ENCODE data around the gene PFN1. TPM values are rescaled to one million over a fixed set of nuclear protein-coding genes. Genes with fewer than 3 reads are reported as not detected.

Gene PFN1
- total RNA-seq, 2 donors from 2014 or later = 839 to 1,278 TPM

GRCh38 chr17:4959261-4959965, 11.1 kb upstream of the PFN1 start:
- H3K27ac ChIP-seq = no peak overlapping the region
- H3K9ac ChIP-seq (ENCODE audit: low read depth in 2 of 2, low read length in 2 of 2) = no peak overlapping the region
- intact Hi-C loops (cut with DNase I) = no loop called here
- no peak for TF ChIP-seq CTCF (IDR thresholded peaks at IDR 0.05)
- H3K4me3 ChIP-seq = no peak overlapping the region
- H3K27me3 ChIP-seq = no peaks in the 10 kb centered on the region
- H3K36me3 ChIP-seq = no peaks in the 10 kb centered on the region
- DNase-seq = no peak
- H3K9me3 ChIP-seq = no peaks in the 10 kb centered on the region
- no peaks in the 10 kb centered on the region for H3K4me1 ChIP-seq

- no peaks in the 10 kb centered on the region for H3K36me3 ChIP-seq
- H3K4me3 ChIP-seq = no peak overlapping the region
- TF ChIP-seq CTCF (IDR thresholded peaks at IDR 0.05) = no peak
Measured at GRCh38 chr17:4958102-4958501, 9.8 kb upstream of the PFN1 start.

GRCh38 chr17:4956493-4957061, 8.2 kb upstream of the PFN1 start:
- no peaks in the 10 kb centered on the region for H3K36me3 ChIP-seq
- no peak for DNase-seq
- H3K27ac ChIP-seq = no peak overlapping the region
- no peaks in the 10 kb centered on the region for H3K27me3 ChIP-seq
- TF ChIP-seq CTCF (IDR thresholded peaks at IDR 0.05) = no peak
- no peaks in the 10 kb centered on the region for H3K9me3 ChIP-seq
- no peaks in the 10 kb centered on the region for H3K4me1 ChIP-seq
- no peak overlapping the region for H3K4me3 ChIP-seq
- H3K9ac ChIP-seq (ENCODE audit: low read depth in 2 of 2, low read length in 2 of 2) = no peak overlapping the region
- intact Hi-C loops (cut with DNase I) = no loop called here

More at GRCh38 chr17:4958102-4958501, 9.8 kb upstream of the PFN1 start:
- H3K27ac ChIP-seq = no peak overlapping the region
- no peak for DNase-seq
- no peaks in the 10 kb centered on the region for H3K4me1 ChIP-seq
- intact Hi-C loops (cut with DNase I) = no loop called here
- H3K9ac ChIP-seq (ENCODE audit: low read depth in 2 of 2, low read length in 2 of 2) = no peak overlapping the region
- H3K27me3 ChIP-seq = no peaks in the 10 kb centered on the region
- H3K9me3 ChIP-seq = no peaks in the 10 kb centered on the region

DNA sequence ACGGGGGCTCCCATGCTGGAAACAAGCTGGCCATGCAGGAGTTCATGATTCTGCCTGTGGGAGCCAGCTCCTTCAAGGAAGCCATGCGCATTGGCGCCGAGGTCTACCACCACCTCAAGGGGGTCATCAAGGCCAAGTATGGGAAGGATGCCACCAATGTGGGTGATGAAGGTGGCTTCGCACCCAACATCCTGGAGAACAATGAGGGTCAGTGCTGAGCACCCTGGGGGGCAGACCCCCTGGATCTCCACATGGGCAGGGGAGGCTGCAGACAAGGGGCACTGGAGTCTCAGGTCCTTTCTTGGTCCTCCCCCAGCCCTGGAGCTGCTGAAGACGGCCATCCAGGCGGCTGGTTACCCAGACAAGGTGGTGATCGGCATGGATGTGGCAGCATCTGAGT, 6.8 kb upstream of the PFN1 start:
- intact Hi-C loops (cut with DNase I) = no loop called here

GRCh38 chr17:4953451-4953961, 5.2 kb upstream of the PFN1 start:
- no peaks in the 10 kb centered on the region for H3K36me3 ChIP-seq
- DNase-seq = no peak
- no peak overlapping the region for H3K9ac ChIP-seq (ENCODE audit: low read depth in 2 of 2, low read length in 2 of 2)
- H3K4me1 ChIP-seq = no peaks in the 10 kb centered on the region
- H3K4me3 ChIP-seq = no peak overlapping the region
- no peak for TF ChIP-seq CTCF (IDR thresholded peaks at IDR 0.05)
- H3K27me3 ChIP-seq = no peaks in the 10 kb centered on the region
- no peak overlapping the region for H3K27ac ChIP-seq
- intact Hi-C loops (cut with DNase I) = no loop called here
- H3K9me3 ChIP-seq = no peaks in the 10 kb centered on the region

More for the DNA sequence above, 6.8 kb upstream of the PFN1 start:
- H3K9ac ChIP-seq (ENCODE audit: low read depth in 2 of 2, low read length in 2 of 2) = no peak overlapping the region
- no peak for DNase-seq
- no peaks in the 10 kb centered on the region for H3K4me1 ChIP-seq
- H3K4me3 ChIP-seq = no peak overlapping the region
- no peaks in the 10 kb centered on the region for H3K36me3 ChIP-seq
- no peak for TF ChIP-seq CTCF (IDR thresholded peaks at IDR 0.05)
- no peak overlapping the region for H3K27ac ChIP-seq
- H3K9me3 ChIP-seq = no peaks in the 10 kb centered on the region
- no peaks in the 10 kb centered on the region for H3K27me3 ChIP-seq

Measured in colonic mucosa (tissue), 4 donors.